GM19025 (cell line): ENCODE measurements around the gene HSDL2.

Source experiments
- ATAC-seq: cut with Tn5 transposase; IDR thresholded peaks from one replicate; pipeline ENCODE4 v1.9.1; 2021; ENCODE audit warnings: mild to moderate bottlenecking, low read depth, moderate library complexity; ENCODE audit not compliant: unreplicated experiment

The HSDL2 gene

GRCh38 chr9:112443200-112443599, 63.3 kb downstream of the HSDL2 start:
- no peak for ATAC-seq

GRCh38 chr9:112443636-112444035, 63.7 kb downstream of the HSDL2 start:
- ATAC-seq: no peak

- no peak for ATAC-seq
These were observed 65.3 kb downstream of the HSDL2 start for GRCh38 chr9:112445196-112445595.

- ATAC-seq: no peak
These were observed 66.2 kb downstream of the HSDL2 start for GRCh38 chr9:112446080-112446479.

- ATAC-seq: no peak
These were observed 66.6 kb downstream of the HSDL2 start for GRCh38 chr9:112446526-112446925.

GRCh38 chr9:112447283-112447761, 67.4 kb downstream of the HSDL2 start:
- ATAC-seq: no peak

- no peak for ATAC-seq
These were observed 82.9 kb downstream of the HSDL2 start for GRCh38 chr9:112462855-112463254.

GRCh38 chr9:112465352-112465751, 85.4 kb downstream of the HSDL2 start:
- ATAC-seq: no peak

GRCh38 chr9:112472996-112473395, 93.1 kb downstream of the HSDL2 start:
- ATAC-seq: no peak

- ATAC-seq: no peak
These were observed 94.1 kb downstream of the HSDL2 start for GRCh38 chr9:112473986-112474385.

GRCh38 chr9:112475318-112475717, 95.4 kb downstream of the HSDL2 start:
- ATAC-seq: no peak

GRCh38 chr9:112477330-112477729, 97.4 kb downstream of the HSDL2 start:
- ATAC-seq: no peak

- ATAC-seq: no peak
These were observed 99.3 kb downstream of the HSDL2 start for GRCh38 chr9:112479221-112479620.

- no peak for ATAC-seq
These were observed 104.7 kb downstream of the HSDL2 start for GRCh38 chr9:112484607-112485006.

GRCh38 chr9:112485574-112485973, 105.7 kb downstream of the HSDL2 start:
- no peak for ATAC-seq

- ATAC-seq: peak; percentile 90
These were observed 106.5 kb downstream of the HSDL2 start, which contains the start of gene KIAA1958 for GRCh38 chr9:112486221-112487007. KIAA1958 (plus strand) TSS chr9:112486827; CDS start chr9:112574081, 87,254 bp downstream.

- ATAC-seq: peak; percentile 44
These were observed 107.3 kb downstream of the HSDL2 start for GRCh38 chr9:112487008-112487798.

GRCh38 chr9:112487799-112488340, 108.0 kb downstream of the HSDL2 start:
- ATAC-seq: no peak

- no peak for ATAC-seq
These were observed 109.2 kb downstream of the HSDL2 start for GRCh38 chr9:112489039-112489546.

GRCh38 chr9:112489876-112490666, 110.2 kb downstream of the HSDL2 start:
- ATAC-seq: no peak
